Thyroid gland (tissue), 4 donors: ENCODE measurements around the gene CHST11.

Source experiments
- POLR2A ChIP-seq, 2 donors: fragments of 450-650 bp; IDR thresholded peaks; one replicate each; pipeline ENCODE4 v1.6.1; 2017; ENCODE audit warnings: antibody characterized with exemption in 2 of 2, mild to moderate bottlenecking in 2 of 2, moderate library complexity in 1 of 2
- TF ChIP-seq, protein P1 (sequence below), 6 experiments: fragments of 200-600 bp in 3 of 6; fragments of 450-650 bp in 3 of 6; sonication (generic) in 3 of 6; IDR thresholded peaks; one replicate each; pipeline ENCODE4 v1.5.1; 2016 to 2019; ENCODE audit warnings: antibody characterized with exemption in 6 of 6, mild to moderate bottlenecking in 2 of 6, inconsistent platforms in 1 of 6, moderate library complexity in 1 of 6

DNA sequence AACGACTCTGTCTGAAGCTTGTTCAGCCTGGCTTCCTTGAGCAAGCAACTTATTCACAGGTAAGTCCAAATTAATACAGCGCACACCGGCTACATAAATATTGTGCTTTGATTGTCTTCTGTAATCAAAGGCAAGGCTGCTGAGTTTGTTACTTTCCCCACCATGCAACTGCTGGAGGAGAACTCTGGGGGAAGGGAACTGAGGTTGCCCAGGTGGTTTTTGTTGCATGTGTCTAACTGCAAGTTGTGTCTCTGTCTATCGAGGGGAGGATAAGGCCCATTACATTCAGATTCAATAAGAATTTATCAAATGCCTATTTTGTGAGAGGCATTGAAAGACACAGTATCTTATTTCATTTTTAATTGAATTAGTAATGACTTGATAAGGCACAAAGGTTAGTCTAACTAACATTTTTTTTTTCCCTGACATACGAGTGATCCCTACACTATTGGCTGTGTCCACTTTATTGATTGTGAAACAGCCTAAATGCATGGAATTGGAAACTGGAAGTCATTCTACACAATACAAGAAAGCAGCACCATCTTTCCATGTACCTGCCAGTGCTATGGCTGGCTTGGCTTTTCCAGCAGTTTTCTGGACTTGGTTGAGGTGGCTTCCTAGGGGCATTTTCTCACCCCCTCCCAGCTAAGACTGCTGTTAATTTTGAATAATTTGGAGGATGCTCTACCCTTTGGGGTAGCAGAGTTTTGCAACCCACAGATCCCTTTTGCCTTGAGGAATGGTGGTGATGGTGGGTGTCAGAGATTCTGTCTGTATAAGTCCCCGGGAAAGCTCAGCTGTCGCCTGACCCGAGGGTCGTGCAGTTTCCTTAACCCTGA, 951 bp upstream of the CHST11 start:
- no peak for TF ChIP-seq POLR2A (IDR thresholded peaks at IDR 0.05)
- TF ChIP-seq, protein P1, sequence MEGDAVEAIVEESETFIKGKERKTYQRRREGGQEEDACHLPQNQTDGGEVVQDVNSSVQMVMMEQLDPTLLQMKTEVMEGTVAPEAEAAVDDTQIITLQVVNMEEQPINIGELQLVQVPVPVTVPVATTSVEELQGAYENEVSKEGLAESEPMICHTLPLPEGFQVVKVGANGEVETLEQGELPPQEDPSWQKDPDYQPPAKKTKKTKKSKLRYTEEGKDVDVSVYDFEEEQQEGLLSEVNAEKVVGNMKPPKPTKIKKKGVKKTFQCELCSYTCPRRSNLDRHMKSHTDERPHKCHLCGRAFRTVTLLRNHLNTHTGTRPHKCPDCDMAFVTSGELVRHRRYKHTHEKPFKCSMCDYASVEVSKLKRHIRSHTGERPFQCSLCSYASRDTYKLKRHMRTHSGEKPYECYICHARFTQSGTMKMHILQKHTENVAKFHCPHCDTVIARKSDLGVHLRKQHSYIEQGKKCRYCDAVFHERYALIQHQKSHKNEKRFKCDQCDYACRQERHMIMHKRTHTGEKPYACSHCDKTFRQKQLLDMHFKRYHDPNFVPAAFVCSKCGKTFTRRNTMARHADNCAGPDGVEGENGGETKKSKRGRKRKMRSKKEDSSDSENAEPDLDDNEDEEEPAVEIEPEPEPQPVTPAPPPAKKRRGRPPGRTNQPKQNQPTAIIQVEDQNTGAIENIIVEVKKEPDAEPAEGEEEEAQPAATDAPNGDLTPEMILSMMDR (IDR thresholded peaks at IDR 0.05), result no peak
